Measurements from ENCODE around the gene CDC26. TPM values are rescaled to one million over a fixed set of nuclear protein-coding genes. Genes with fewer than 3 reads are reported as not detected.
"Not testable (repeated sequence)": the region's sequence is repeated elsewhere in the genome, so short reads cannot be mapped to it uniquely, and the experiment has no call there.

Gene CDC26
- total RNA-seq, 1 donor from 2014 or later: 37.1 TPM

DNA sequence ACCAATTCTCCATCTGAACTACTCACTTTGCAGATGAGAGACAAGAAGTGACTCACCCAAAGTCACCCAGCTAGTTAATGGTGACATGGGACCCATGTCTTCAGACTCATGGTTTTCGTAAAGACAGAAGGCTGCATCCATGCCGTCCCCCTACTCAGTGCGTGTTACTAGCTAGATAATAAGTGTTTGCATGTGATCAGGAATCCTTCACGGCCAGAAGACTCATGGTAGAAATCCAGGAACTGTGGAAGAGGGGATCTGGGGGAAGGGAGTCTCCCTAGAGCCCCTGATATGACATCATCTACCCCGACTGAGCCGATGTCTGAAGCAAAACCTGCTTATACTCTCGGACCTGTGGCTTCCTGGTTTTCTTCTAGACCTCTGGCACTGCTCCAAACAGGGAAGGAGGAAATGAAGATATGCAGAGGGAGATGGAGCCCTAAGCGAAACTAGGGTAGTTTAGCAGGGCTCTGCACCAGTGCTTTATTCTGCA is 24.5 kb upstream of the CDC26 start:
- peaks cover 6% of the 10 kb centered on the region for H3K4me1 Mint-ChIP-seq
- peaks cover 16% of the 10 kb centered on the region for H3K27me3 Mint-ChIP-seq (ENCODE audit: low read depth)
- no peak for DNase-seq (ENCODE audit: low read depth, low spot score)
- no peaks in the 10 kb centered on the region for H3K9me3 Mint-ChIP-seq
- H3K4me3 Mint-ChIP-seq: no peak overlapping the region
- no peaks in the 10 kb centered on the region for H3K36me3 Mint-ChIP-seq (ENCODE audit: low read depth)
- TF ChIP-seq, protein P1, sequence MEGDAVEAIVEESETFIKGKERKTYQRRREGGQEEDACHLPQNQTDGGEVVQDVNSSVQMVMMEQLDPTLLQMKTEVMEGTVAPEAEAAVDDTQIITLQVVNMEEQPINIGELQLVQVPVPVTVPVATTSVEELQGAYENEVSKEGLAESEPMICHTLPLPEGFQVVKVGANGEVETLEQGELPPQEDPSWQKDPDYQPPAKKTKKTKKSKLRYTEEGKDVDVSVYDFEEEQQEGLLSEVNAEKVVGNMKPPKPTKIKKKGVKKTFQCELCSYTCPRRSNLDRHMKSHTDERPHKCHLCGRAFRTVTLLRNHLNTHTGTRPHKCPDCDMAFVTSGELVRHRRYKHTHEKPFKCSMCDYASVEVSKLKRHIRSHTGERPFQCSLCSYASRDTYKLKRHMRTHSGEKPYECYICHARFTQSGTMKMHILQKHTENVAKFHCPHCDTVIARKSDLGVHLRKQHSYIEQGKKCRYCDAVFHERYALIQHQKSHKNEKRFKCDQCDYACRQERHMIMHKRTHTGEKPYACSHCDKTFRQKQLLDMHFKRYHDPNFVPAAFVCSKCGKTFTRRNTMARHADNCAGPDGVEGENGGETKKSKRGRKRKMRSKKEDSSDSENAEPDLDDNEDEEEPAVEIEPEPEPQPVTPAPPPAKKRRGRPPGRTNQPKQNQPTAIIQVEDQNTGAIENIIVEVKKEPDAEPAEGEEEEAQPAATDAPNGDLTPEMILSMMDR (conservative IDR thresholded peaks at IDR 0.05): no peak
- no peak overlapping the region for H3K27ac Mint-ChIP-seq (ENCODE audit: unreplicated experiment)

- DNase-seq (ENCODE audit: low read depth, low spot score): no peak
- H3K4me3 Mint-ChIP-seq: no peak overlapping the region
- H3K4me1 Mint-ChIP-seq: peaks cover 6% of the 10 kb centered on the region
- H3K27ac Mint-ChIP-seq (ENCODE audit: unreplicated experiment): no peak overlapping the region
- TF ChIP-seq, protein P1 (conservative IDR thresholded peaks at IDR 0.05): no peak
- H3K36me3 Mint-ChIP-seq (ENCODE audit: low read depth): no peaks in the 10 kb centered on the region
- peaks cover 16% of the 10 kb centered on the region for H3K27me3 Mint-ChIP-seq (ENCODE audit: low read depth)
- H3K9me3 Mint-ChIP-seq: no peaks in the 10 kb centered on the region
These were observed 23.8 kb upstream of the CDC26 start for GRCh38 chr9:113298924-113299770.

DNA sequence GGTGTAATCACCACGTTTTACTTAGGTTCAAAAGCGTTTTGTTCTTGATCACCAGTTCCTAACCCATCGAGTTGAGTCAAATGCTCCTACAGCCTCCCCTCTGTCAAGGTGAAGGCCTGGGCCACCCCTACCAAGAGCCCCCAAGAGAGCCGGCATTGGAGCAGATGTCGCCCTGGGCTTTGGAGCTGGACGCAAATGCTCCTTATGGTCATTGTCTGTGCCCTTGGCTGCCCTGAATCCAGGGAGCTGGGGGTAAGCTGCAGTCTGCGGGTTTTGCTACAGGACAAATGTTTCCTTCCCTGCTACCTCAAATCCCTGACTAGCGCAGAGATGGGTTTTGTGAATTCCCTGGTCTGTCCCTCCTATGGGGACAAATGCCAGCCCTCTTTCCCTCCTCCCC is 22.9 kb upstream of the CDC26 start:
- no peaks in the 10 kb centered on the region for H3K9me3 Mint-ChIP-seq
- peaks cover 5% of the 10 kb centered on the region for H3K4me1 Mint-ChIP-seq
- DNase-seq (ENCODE audit: low read depth, low spot score): no peak
- no peaks in the 10 kb centered on the region for H3K36me3 Mint-ChIP-seq (ENCODE audit: low read depth)
- H3K27me3 Mint-ChIP-seq (ENCODE audit: low read depth): peaks cover 15% of the 10 kb centered on the region
- TF ChIP-seq, protein P1 (conservative IDR thresholded peaks at IDR 0.05): no peak
- H3K27ac Mint-ChIP-seq (ENCODE audit: unreplicated experiment): no peak overlapping the region
- no peak overlapping the region for H3K4me3 Mint-ChIP-seq

GRCh38 chr9:113296796-113297558 is 21.6 kb upstream of the CDC26 start:
- DNase-seq (ENCODE audit: low read depth, low spot score): no peak
- Mint-ChIP-seq H3K36me3 (ENCODE audit: low read depth) (no peaks in the 10 kb centered on the region), H3K9me3 (no peaks in the 10 kb centered on the region), H3K4me3 (no peak overlapping the region), H3K4me1 (no peaks in the 10 kb centered on the region), H3K27me3 (ENCODE audit: low read depth) (peaks cover 8% of the 10 kb centered on the region), H3K27ac (ENCODE audit: unreplicated experiment) (no peak overlapping the region)
- TF ChIP-seq, protein P1 (conservative IDR thresholded peaks at IDR 0.05): no peak

- not testable (repeated sequence) for DNase-seq (ENCODE audit: low read depth, low spot score); H3K27me3 Mint-ChIP-seq (ENCODE audit: low read depth); H3K36me3 Mint-ChIP-seq (ENCODE audit: low read depth); H3K4me1 Mint-ChIP-seq; H3K9me3 Mint-ChIP-seq; H3K4me3 Mint-ChIP-seq; H3K27ac Mint-ChIP-seq (ENCODE audit: unreplicated experiment)
These were observed 20.9 kb upstream of the CDC26 start for GRCh38 chr9:113296247-113296646.
